ENCODE measurements around the gene ZDHHC11B. TPM values are rescaled to one million over a fixed set of nuclear protein-coding genes. Genes with fewer than 3 reads are reported as not detected.

The ZDHHC11B gene
- total RNA-seq, 4 donors from 2014 or later: 1.1 to 5.5 (median 3.5) TPM

- DNase-seq (ENCODE audit: low spot score): peak; percentile 22
- ATAC-seq (ENCODE audit: low FRiP score): no peak
- TF ChIP-seq CTCF (IDR thresholded peaks at IDR 0.05): no peak
Observed at GRCh38 chr5:761059-761771, 23.3 kb downstream of the ZDHHC11B start.

- peak; percentile 25 for DNase-seq (ENCODE audit: low spot score)
- TF ChIP-seq CTCF (IDR thresholded peaks at IDR 0.05): no peak
- no peak for ATAC-seq (ENCODE audit: low FRiP score)
Observed at GRCh38 chr5:760363-761058, 24.0 kb downstream of the ZDHHC11B start.

- peak; percentile 24 for DNase-seq (ENCODE audit: low spot score)
- TF ChIP-seq CTCF (IDR thresholded peaks at IDR 0.05): no peak
- ATAC-seq (ENCODE audit: low FRiP score): no peak
Observed at GRCh38 chr5:759781-760362, 24.7 kb downstream of the ZDHHC11B start.

GRCh38 chr5:759111-759751 is 25.3 kb downstream of the ZDHHC11B start:
- DNase-seq (ENCODE audit: low spot score) (peak; percentile 69), ATAC-seq (ENCODE audit: low FRiP score) (peak; percentile 87)
- no peak for TF ChIP-seq CTCF (IDR thresholded peaks at IDR 0.05)

- DNase-seq (ENCODE audit: low spot score) (no peak), ATAC-seq (ENCODE audit: low FRiP score) (no peak)
- no peak for TF ChIP-seq CTCF (IDR thresholded peaks at IDR 0.05)
Observed at GRCh38 chr5:758698-759053, 25.9 kb downstream of the ZDHHC11B start.

- TF ChIP-seq CTCF (IDR thresholded peaks at IDR 0.05): no peak
- DNase-seq (ENCODE audit: low spot score): no peak
- ATAC-seq (ENCODE audit: low FRiP score): no peak
Observed at GRCh38 chr5:757931-758697, 26.4 kb downstream of the ZDHHC11B start.
